GM21447 (cell line): ENCODE results near the gene SLC4A2.

Source experiments
- ATAC-seq: cut with Tn5 transposase; IDR thresholded peaks from one replicate; pipeline ENCODE4 v1.9.1; 2021; ENCODE audit not compliant: unreplicated experiment

SLC4A2 gene

GRCh38 chr7:151091431-151091830 lies 32.0 kb downstream of the SLC4A2 start:
- ATAC-seq = no peak

GRCh38 chr7:151091988-151092387 lies 32.6 kb downstream of the SLC4A2 start:
- ATAC-seq = no peak

GRCh38 chr7:151093748-151094147 lies 34.4 kb downstream of the SLC4A2 start:
- no peak for ATAC-seq

GRCh38 chr7:151094675-151095074 lies 35.3 kb downstream of the SLC4A2 start:
- ATAC-seq = no peak

GRCh38 chr7:151095123-151095797 lies 35.9 kb downstream of the SLC4A2 start:
- no peak for ATAC-seq

GRCh38 chr7:151095828-151096475 lies 36.6 kb downstream of the SLC4A2 start:
- no peak for ATAC-seq

GRCh38 chr7:151099486-151100211 lies 40.3 kb downstream of the SLC4A2 start:
- ATAC-seq = no peak

GRCh38 chr7:151100921-151101320 lies 41.5 kb downstream of the SLC4A2 start:
- ATAC-seq = no peak

GRCh38 chr7:151101621-151102396 lies 42.4 kb downstream of the SLC4A2 start:
- ATAC-seq = no peak

GRCh38 chr7:151102991-151103390 lies 43.6 kb downstream of the SLC4A2 start:
- ATAC-seq = no peak

- ATAC-seq = no peak
Measured at GRCh38 chr7:151103973-151104372, 44.6 kb downstream of the SLC4A2 start.

GRCh38 chr7:151104411-151105235 lies 45.2 kb downstream of the SLC4A2 start:
- no peak for ATAC-seq

- ATAC-seq = no peak
Measured at GRCh38 chr7:151107882-151108281, 48.5 kb downstream of the SLC4A2 start.

GRCh38 chr7:151109094-151110048 lies 50.0 kb downstream of the SLC4A2 start:
- ATAC-seq = no peak

- ATAC-seq = no peak
Measured at GRCh38 chr7:151110236-151110940, 51.0 kb downstream of the SLC4A2 start.

- peak; percentile 84 for ATAC-seq
Measured at GRCh38 chr7:151110941-151111645, 51.7 kb downstream of the SLC4A2 start.

- no peak for ATAC-seq
Measured at GRCh38 chr7:151113344-151114150, 54.2 kb downstream of the SLC4A2 start.
